Measurements from ENCODE around the gene ASPHD2.

DNA sequence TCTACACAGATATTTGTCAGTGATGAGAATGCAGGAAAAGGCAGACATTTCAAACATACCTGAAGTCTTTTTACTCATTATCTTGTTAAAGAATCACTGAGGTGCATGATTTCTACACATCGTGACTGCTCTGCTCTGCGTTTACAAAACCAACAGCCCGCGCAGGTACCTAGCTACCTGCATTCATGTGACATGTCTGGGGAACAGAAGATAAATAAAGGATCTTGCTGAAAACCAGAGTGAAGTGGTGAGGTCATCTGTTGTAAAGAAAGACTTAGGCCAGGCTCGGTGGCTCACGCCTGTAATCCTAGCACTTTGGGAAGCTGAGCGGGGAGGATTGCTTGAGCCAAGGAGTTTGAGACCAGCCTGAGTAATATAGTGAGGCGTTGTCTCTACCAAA lies 15.7 kb downstream of the ASPHD2 start:
- TF ChIP-seq YY1 (tag by site-specific recombination; IDR thresholded peaks at IDR 0.05): no peak
- TF ChIP-seq, protein P1, sequence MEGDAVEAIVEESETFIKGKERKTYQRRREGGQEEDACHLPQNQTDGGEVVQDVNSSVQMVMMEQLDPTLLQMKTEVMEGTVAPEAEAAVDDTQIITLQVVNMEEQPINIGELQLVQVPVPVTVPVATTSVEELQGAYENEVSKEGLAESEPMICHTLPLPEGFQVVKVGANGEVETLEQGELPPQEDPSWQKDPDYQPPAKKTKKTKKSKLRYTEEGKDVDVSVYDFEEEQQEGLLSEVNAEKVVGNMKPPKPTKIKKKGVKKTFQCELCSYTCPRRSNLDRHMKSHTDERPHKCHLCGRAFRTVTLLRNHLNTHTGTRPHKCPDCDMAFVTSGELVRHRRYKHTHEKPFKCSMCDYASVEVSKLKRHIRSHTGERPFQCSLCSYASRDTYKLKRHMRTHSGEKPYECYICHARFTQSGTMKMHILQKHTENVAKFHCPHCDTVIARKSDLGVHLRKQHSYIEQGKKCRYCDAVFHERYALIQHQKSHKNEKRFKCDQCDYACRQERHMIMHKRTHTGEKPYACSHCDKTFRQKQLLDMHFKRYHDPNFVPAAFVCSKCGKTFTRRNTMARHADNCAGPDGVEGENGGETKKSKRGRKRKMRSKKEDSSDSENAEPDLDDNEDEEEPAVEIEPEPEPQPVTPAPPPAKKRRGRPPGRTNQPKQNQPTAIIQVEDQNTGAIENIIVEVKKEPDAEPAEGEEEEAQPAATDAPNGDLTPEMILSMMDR (tag by site-specific recombination; IDR thresholded peaks at IDR 0.05): no peak

Measured in HEK293 (cell line).